HPDE6-E6E7 (cell line): ENCODE data around the gene HSD11B1.

Experiments used
- DNase-seq: peaks from one replicate; pipeline ENCODE4 v3.0.0; 2011; ENCODE audit warnings: missing footprints; ENCODE audit errors: extremely low spot score

HSD11B1 gene

GRCh38 chr1:209727286-209727685, 22.6 kb downstream of the HSD11B1 start:
- no peak for DNase-seq

- DNase-seq: no peak
Observed at GRCh38 chr1:209727785-209728184, 23.1 kb downstream of the HSD11B1 start.

- DNase-seq: no peak
Observed at GRCh38 chr1:209728466-209728865, 23.8 kb downstream of the HSD11B1 start.

- DNase-seq: no peak
Observed at GRCh38 chr1:209729436-209729835, 24.8 kb downstream of the HSD11B1 start.

- DNase-seq: no peak
Observed at GRCh38 chr1:209732725-209733124, 28.1 kb downstream of the HSD11B1 start.

- DNase-seq: no peak
Observed at GRCh38 chr1:209733409-209734192, 29.0 kb downstream of the HSD11B1 start.

GRCh38 chr1:209736490-209737117, 32.0 kb downstream of the HSD11B1 start:
- no peak for DNase-seq

- no peak for DNase-seq
Observed at GRCh38 chr1:209737118-209737505, 32.5 kb downstream of the HSD11B1 start.

GRCh38 chr1:209738270-209738669, 33.6 kb downstream of the HSD11B1 start:
- DNase-seq: no peak

GRCh38 chr1:209741193-209741592, 36.5 kb downstream of the HSD11B1 start:
- DNase-seq: no peak

- no peak for DNase-seq
Observed at GRCh38 chr1:209741889-209742288, 37.2 kb downstream of the HSD11B1 start.

- no peak for DNase-seq
Observed at GRCh38 chr1:209742409-209743144, 37.9 kb downstream of the HSD11B1 start.

- DNase-seq: no peak
Observed at GRCh38 chr1:209743145-209743482, 38.5 kb downstream of the HSD11B1 start.

- DNase-seq: no peak
Observed at GRCh38 chr1:209746451-209747165, 42.0 kb downstream of the HSD11B1 start.

GRCh38 chr1:209747580-209748262, 43.1 kb downstream of the HSD11B1 start:
- peak; percentile 100 for DNase-seq

GRCh38 chr1:209748620-209749019, 44.0 kb downstream of the HSD11B1 start:
- DNase-seq: no peak

- no peak for DNase-seq
Observed at GRCh38 chr1:209749205-209749604, 44.6 kb downstream of the HSD11B1 start.

GRCh38 chr1:209749670-209750323, 45.2 kb downstream of the HSD11B1 start:
- DNase-seq: no peak

GRCh38 chr1:209751627-209752231, 47.1 kb downstream of the HSD11B1 start:
- DNase-seq: no peak

- DNase-seq: no peak
Observed at GRCh38 chr1:209752890-209753289, 48.2 kb downstream of the HSD11B1 start.

GRCh38 chr1:209755256-209755655, 50.6 kb downstream of the HSD11B1 start:
- no peak for DNase-seq
